ENCODE measurements around the gene KLHL5.

KLHL5 gene

DNA sequence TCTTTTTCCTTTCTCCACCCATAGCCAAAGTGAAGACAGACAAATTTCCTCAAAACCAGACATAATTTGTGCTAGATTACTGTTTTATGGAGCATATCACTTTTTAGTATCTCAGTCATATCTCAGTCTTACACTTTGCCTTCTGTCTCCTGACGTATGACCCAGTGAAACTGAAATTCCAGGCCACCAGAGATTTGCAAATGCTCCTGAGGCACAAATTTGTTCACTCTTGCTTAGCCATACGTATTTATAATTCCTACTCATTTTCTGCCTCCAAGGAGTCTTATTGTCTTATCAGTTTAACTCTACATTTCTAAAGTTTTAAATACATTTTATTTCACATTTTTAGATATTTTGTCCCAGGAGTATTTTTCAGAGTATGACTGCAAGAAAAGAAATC, 39.8 kb upstream of the KLHL5 start:
- Histone ChIP-seq H2AK5ac (ENCODE audit: low read length, severe bottlenecking) (no peak overlapping the region), H3K4ac (ENCODE audit: low read depth in 1 of 2, low read length in 2 of 2) (no peak overlapping the region), H3K14ac (ENCODE audit: low read length in 2 of 2) (no peak overlapping the region), H3K9me3 (ENCODE audit: control insufficient read depth, low read length) (no peaks in the 10 kb centered on the region), H3K9ac (ENCODE audit: low read length) (no peak overlapping the region), H3K79me1 (replicated peaks; ENCODE audit: low read length, poor library complexity, severe bottlenecking) (peaks cover 4% of the 10 kb centered on the region), H4K8ac (ENCODE audit: low read length) (no peak overlapping the region), H3K27me3 (ENCODE audit: control insufficient read depth in 1 of 2, insufficient read depth in 1 of 2, low read length in 2 of 2) (no peaks in the 10 kb centered on the region), H2BK12ac (ENCODE audit: low read length in 2 of 2) (no peak overlapping the region), H3K4me1 (ENCODE audit: control insufficient read depth, insufficient read depth, low read depth, low read length) (no peaks in the 10 kb centered on the region), H2BK120ac (ENCODE audit: low read depth, low read length) (no peak overlapping the region), H3K23ac (ENCODE audit: low read length in 2 of 2) (no peak overlapping the region), H3K4me3 (ENCODE audit: insufficient read depth in 1 of 2, low read depth in 1 of 2, low read length in 2 of 2) (no peak overlapping the region), H3K4me2 (ENCODE audit: low read length, poor library complexity, severe bottlenecking) (no peak overlapping the region), H3K27ac (ENCODE audit: low read length, poor library complexity, severe bottlenecking) (no peak overlapping the region), H4K91ac (ENCODE audit: low read length) (no peak overlapping the region), H3K18ac (ENCODE audit: low read depth in 1 of 2, low read length in 2 of 2) (no peak overlapping the region), H2AFZ (ENCODE audit: low read depth, low read length) (no peak overlapping the region), H3K36me3 (ENCODE audit: control insufficient read depth in 1 of 2, insufficient read depth in 2 of 2, low read depth in 1 of 2, low read length in 2 of 2) (no peaks in the 10 kb centered on the region), H2BK15ac (ENCODE audit: low read depth, poor library complexity, severe bottlenecking) (no peak overlapping the region), H2BK5ac (ENCODE audit: low read depth, low read length, poor library complexity, severe bottlenecking) (no peak overlapping the region)
- WGBS = over 99% methylated on average over 2 of the region's 2 CpGs
- DNase-seq = no peak

DNA sequence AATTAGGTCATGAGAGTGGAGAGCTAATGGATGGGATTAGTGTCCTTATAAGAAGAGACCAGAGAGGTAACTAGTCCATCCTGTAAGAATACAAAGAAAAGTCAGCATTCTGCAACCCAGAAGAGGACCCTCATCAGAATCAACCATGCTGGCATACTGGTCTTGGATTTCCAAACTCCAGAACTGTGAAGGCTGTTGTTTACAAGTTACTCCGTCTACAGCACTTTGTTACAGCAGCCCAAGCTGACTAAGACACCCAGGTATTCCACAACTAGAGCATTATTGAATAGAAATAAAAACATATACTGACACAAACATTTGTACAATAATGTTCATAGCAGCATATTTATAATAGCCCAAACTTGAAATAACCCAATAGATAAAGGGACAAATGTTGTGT, 39.0 kb upstream of the KLHL5 start:
- no CpG with 5 or more reads among the region's 1 CpG for WGBS
- H3K27ac ChIP-seq (ENCODE audit: low read length, poor library complexity, severe bottlenecking) = no peak overlapping the region
- no peaks in the 10 kb centered on the region for H3K27me3 ChIP-seq (ENCODE audit: control insufficient read depth in 1 of 2, insufficient read depth in 1 of 2, low read length in 2 of 2)
- H3K23ac ChIP-seq (ENCODE audit: low read length in 2 of 2) = no peak overlapping the region
- H4K91ac ChIP-seq (ENCODE audit: low read length) = no peak overlapping the region
- H3K79me1 ChIP-seq (replicated peaks; ENCODE audit: low read length, poor library complexity, severe bottlenecking) = peaks cover 4% of the 10 kb centered on the region
- peak; percentile 36 for DNase-seq
- H3K4ac ChIP-seq (ENCODE audit: low read depth in 1 of 2, low read length in 2 of 2) = no peak overlapping the region
- H2AK5ac ChIP-seq (ENCODE audit: low read length, severe bottlenecking) = no peak overlapping the region
- no peak overlapping the region for H3K9ac ChIP-seq (ENCODE audit: low read length)
- H3K9me3 ChIP-seq (ENCODE audit: control insufficient read depth, low read length) = no peaks in the 10 kb centered on the region
- no peaks in the 10 kb centered on the region for H3K4me1 ChIP-seq (ENCODE audit: control insufficient read depth, insufficient read depth, low read depth, low read length)
- H3K4me3 ChIP-seq (ENCODE audit: insufficient read depth in 1 of 2, low read depth in 1 of 2, low read length in 2 of 2) = no peak overlapping the region
- no peak overlapping the region for H3K4me2 ChIP-seq (ENCODE audit: low read length, poor library complexity, severe bottlenecking)
- H2BK120ac ChIP-seq (ENCODE audit: low read depth, low read length) = no peak overlapping the region
- no peaks in the 10 kb centered on the region for H3K36me3 ChIP-seq (ENCODE audit: control insufficient read depth in 1 of 2, insufficient read depth in 2 of 2, low read depth in 1 of 2, low read length in 2 of 2)
- H2BK12ac ChIP-seq (ENCODE audit: low read length in 2 of 2) = no peak overlapping the region
- H2BK15ac ChIP-seq (ENCODE audit: low read depth, poor library complexity, severe bottlenecking) = no peak overlapping the region
- no peak overlapping the region for H3K14ac ChIP-seq (ENCODE audit: low read length in 2 of 2)
- no peak overlapping the region for H4K8ac ChIP-seq (ENCODE audit: low read length)
- no peak overlapping the region for H2AFZ ChIP-seq (ENCODE audit: low read depth, low read length)
- H2BK5ac ChIP-seq (ENCODE audit: low read depth, low read length, poor library complexity, severe bottlenecking) = no peak overlapping the region
- no peak overlapping the region for H3K18ac ChIP-seq (ENCODE audit: low read depth in 1 of 2, low read length in 2 of 2)

DNA sequence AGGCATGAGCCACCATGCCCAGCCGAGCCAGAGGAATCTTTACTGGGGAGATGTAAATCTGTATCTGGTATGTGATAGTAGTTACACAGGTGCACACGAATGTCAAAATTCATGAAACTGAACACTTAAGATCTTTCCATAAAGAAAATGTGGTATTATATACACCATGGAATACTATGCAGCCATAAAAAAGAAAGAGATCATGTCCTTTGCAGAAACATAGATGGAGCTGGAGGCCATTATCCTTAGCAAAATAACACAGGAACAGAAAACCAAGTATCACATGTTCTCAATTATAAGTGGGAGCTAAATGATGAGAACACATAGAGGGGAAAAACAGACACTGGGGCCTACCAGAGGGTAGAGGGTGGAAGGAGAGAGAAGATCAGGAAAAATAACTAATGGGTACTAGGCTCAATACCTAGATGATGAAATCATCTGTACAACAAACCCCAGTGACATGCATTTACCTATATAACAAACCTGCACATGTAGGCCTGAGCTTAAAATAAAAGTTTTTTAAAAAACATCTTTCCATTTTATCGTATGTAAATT, 37.6 kb upstream of the KLHL5 start:
- Histone ChIP-seq H3K18ac (ENCODE audit: low read depth in 1 of 2, low read length in 2 of 2) (no peak overlapping the region), H3K79me1 (replicated peaks; ENCODE audit: low read length, poor library complexity, severe bottlenecking) (peaks cover 4% of the 10 kb centered on the region), H2BK120ac (ENCODE audit: low read depth, low read length) (no peak overlapping the region), H3K9ac (ENCODE audit: low read length) (no peak overlapping the region), H3K4me1 (ENCODE audit: control insufficient read depth, insufficient read depth, low read depth, low read length) (no peaks in the 10 kb centered on the region), H4K8ac (ENCODE audit: low read length) (no peak overlapping the region), H3K23ac (ENCODE audit: low read length in 2 of 2) (no peak overlapping the region), H2BK5ac (ENCODE audit: low read depth, low read length, poor library complexity, severe bottlenecking) (no peak overlapping the region), H3K4me3 (ENCODE audit: insufficient read depth in 1 of 2, low read depth in 1 of 2, low read length in 2 of 2) (no peak overlapping the region), H4K91ac (ENCODE audit: low read length) (no peak overlapping the region), H2AK5ac (ENCODE audit: low read length, severe bottlenecking) (no peak overlapping the region), H3K9me3 (ENCODE audit: control insufficient read depth, low read length) (no peaks in the 10 kb centered on the region), H3K4me2 (ENCODE audit: low read length, poor library complexity, severe bottlenecking) (no peak overlapping the region), H3K4ac (ENCODE audit: low read depth in 1 of 2, low read length in 2 of 2) (no peak overlapping the region), H3K27ac (ENCODE audit: low read length, poor library complexity, severe bottlenecking) (no peak overlapping the region), H3K14ac (ENCODE audit: low read length in 2 of 2) (no peak overlapping the region), H2AFZ (ENCODE audit: low read depth, low read length) (no peak overlapping the region), H2BK15ac (ENCODE audit: low read depth, poor library complexity, severe bottlenecking) (no peak overlapping the region), H3K27me3 (ENCODE audit: control insufficient read depth in 1 of 2, insufficient read depth in 1 of 2, low read length in 2 of 2) (no peaks in the 10 kb centered on the region), H3K36me3 (ENCODE audit: control insufficient read depth in 1 of 2, insufficient read depth in 2 of 2, low read depth in 1 of 2, low read length in 2 of 2) (no peaks in the 10 kb centered on the region), H2BK12ac (ENCODE audit: low read length in 2 of 2) (no peak overlapping the region)
- no peak for DNase-seq
- 90% methylated on average over 1 of the region's 3 CpGs for WGBS

DNA sequence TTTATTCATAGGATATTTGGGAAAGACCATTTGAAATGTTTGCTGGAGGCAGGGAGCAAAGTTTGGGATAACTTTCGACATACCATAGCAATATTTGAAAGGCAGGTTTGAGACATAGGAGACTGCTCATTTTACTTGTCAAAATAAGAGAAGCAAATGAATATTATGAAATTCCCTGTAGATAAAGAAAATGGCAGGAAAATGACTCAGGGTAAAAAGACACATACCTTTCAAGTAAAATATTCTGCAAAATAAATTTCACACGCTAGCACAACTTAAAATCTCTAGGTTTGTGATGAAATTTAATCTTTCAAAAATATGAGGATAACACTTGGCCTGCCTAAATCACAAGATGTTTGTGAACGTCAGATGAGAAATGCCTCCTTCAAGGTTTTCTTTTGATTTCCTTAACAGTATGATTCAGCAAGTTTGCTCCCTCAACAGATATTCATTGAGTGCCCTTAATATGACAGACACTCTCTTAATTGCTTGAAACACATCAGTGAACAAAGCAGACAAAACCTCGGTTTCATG, 36.4 kb upstream of the KLHL5 start:
- Histone ChIP-seq H3K9ac (ENCODE audit: low read length) (peak overlapping the region; percentile 31), H3K4me3 (ENCODE audit: insufficient read depth in 1 of 2, low read depth in 1 of 2, low read length in 2 of 2) (no peak overlapping the region), H3K4me1 (ENCODE audit: control insufficient read depth, insufficient read depth, low read depth, low read length) (peaks cover 1% of the 10 kb centered on the region), H3K4ac (ENCODE audit: low read depth in 1 of 2, low read length in 2 of 2) (no peak overlapping the region), H3K27me3 (ENCODE audit: control insufficient read depth in 1 of 2, insufficient read depth in 1 of 2, low read length in 2 of 2) (no peaks in the 10 kb centered on the region), H3K27ac (ENCODE audit: low read length, poor library complexity, severe bottlenecking) (peak overlapping the region; percentile 61), H3K9me3 (ENCODE audit: control insufficient read depth, low read length) (no peaks in the 10 kb centered on the region), H4K91ac (ENCODE audit: low read length) (no peak overlapping the region), H3K14ac (ENCODE audit: low read length in 2 of 2) (no peak overlapping the region), H2BK5ac (ENCODE audit: low read depth, low read length, poor library complexity, severe bottlenecking) (no peak overlapping the region), H2AK5ac (ENCODE audit: low read length, severe bottlenecking) (no peak overlapping the region), H3K36me3 (ENCODE audit: control insufficient read depth in 1 of 2, insufficient read depth in 2 of 2, low read depth in 1 of 2, low read length in 2 of 2) (no peaks in the 10 kb centered on the region), H2BK15ac (ENCODE audit: low read depth, poor library complexity, severe bottlenecking) (no peak overlapping the region), H2BK120ac (ENCODE audit: low read depth, low read length) (no peak overlapping the region), H2BK12ac (ENCODE audit: low read length in 2 of 2) (no peak overlapping the region), H3K79me1 (replicated peaks; ENCODE audit: low read length, poor library complexity, severe bottlenecking) (peaks cover 3% of the 10 kb centered on the region), H3K4me2 (ENCODE audit: low read length, poor library complexity, severe bottlenecking) (no peak overlapping the region), H3K18ac (ENCODE audit: low read depth in 1 of 2, low read length in 2 of 2) (peak overlapping the region in 1 of 2 experiments; percentile 12), H4K8ac (ENCODE audit: low read length) (no peak overlapping the region), H3K23ac (ENCODE audit: low read length in 2 of 2) (no peak overlapping the region), H2AFZ (ENCODE audit: low read depth, low read length) (no peak overlapping the region)
- WGBS = 38% methylated on average over 1 of the region's 4 CpGs
- DNase-seq = peak; percentile 15
